GM19463 (cell line): ENCODE results near the gene SLC6A4.
"Not testable (repeated sequence)": the region's sequence is repeated elsewhere in the genome, so short reads cannot be mapped to it uniquely, and the experiment has no call there.

Experiments
- ATAC-seq: cut with Tn5 transposase; IDR thresholded peaks from one replicate; pipeline ENCODE4 v1.9.1; 2021; ENCODE audit warnings: mild to moderate bottlenecking, moderate library complexity; ENCODE audit not compliant: unreplicated experiment

Gene SLC6A4

DNA sequence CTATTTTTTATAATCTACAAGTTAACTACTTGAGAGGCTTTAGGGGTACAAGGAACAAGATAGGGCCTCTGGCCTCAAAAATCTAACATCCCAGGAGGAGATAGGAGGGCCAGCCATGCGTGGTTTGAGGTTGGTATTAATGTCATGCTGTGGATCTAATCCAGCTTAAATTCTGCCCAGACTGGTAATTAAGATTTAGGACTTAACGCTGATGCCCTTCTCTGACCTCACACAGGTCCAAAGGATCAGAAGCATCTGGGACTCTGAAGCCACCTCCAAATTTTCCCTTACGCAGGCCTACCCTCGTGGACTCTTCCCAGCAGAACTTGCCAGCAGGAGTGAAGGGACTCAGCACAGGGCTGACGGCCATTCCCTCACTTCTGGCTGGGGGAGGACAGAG is 15.1 kb downstream of the SLC6A4 start:
- ATAC-seq = no peak

- no peak for ATAC-seq
These were observed 15.7 kb downstream of the SLC6A4 start for GRCh38 chr17:30219833-30220232.

GRCh38 chr17:30219315-30219714 is 16.2 kb downstream of the SLC6A4 start:
- no peak for ATAC-seq

- no peak for ATAC-seq
These were observed 16.7 kb downstream of the SLC6A4 start for GRCh38 chr17:30218799-30219198.

DNA sequence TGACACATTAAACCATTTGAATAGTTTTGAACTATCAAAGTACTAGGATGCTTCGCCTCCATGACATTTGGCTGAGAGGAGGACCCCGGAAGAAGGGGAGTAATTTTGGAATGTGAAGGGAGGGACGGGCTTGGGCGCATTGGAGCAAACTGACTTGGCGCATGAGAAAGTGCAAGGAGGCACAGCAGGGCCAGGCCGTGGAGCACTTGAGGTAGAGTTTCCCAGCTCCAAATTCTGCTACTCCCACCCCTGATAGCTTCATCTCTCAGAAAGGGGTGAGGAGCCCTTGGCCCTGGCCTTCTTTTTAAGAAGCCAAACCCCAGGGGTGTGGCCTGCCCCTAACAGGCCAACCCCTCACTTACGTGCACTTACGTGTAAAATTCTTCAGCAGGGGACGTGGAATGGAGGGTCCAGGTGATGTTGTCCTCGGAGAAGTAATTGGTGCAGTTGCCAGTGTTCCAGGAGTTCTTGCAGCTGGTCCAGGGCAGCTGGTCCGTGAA is 17.7 kb downstream of the SLC6A4 start:
- ATAC-seq = no peak

GRCh38 chr17:30217054-30217453 is 18.4 kb downstream of the SLC6A4 start:
- ATAC-seq = no peak

DNA sequence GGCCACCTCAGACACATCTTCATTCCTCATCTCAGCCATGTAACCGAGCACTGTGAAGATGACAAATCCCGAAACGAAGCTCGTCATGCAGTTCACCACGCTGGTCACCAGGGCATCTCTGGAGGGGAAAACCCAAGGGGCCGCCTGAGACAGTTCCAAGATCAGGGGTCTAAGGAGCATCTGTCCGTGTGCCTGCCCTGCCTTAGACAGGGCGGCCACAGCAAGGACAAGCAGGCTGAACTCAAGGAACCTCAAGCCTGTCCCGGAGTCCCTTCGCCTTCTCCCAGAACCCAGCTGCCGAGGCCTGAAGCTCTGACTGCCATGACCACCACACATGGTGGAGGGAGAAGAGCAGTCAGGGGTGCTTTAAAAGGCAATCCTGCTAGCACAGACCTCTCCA is 22.7 kb downstream of the SLC6A4 start:
- peak; percentile 88 for ATAC-seq

DNA sequence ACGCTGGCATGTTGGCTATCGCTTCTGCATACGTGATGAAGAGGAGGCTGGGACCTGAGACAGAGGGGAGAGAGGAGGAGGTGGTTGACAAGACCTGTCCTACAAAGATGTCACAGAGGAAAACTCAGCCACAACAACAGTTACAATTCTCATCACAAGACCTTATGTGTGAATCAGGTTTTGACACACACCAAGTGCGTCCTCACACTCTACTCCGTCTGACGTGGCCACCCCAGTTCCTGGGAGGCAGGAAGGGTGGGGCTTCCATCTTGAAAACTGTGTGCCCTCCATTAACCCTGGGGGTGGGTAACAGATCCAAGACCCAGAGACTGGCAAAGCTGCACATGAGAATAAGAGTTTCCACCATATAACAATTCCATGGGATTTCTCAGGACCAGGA is 24.1 kb downstream of the SLC6A4 start:
- no peak for ATAC-seq

DNA sequence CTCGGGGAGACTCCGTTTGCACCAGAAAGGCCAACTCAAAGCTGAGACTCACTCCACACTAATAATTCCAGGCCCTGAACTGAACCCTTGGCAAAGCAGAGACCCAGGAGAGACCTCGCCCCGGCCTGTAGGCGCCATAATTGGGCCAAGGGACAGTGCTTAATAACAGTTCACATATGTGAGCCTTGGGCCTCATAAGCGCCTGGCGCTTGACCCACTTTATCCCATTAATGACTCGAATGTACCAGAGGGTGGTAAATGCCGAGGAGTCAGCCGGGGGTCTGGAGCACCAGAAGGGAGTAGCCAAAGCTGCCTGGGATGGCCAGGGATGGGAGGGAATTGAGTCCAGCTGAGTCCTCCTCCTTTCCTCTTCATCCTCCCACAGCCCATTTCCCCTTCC is 24.6 kb downstream of the SLC6A4 start:
- ATAC-seq = no peak

- ATAC-seq = no peak
These were observed 25.1 kb downstream of the SLC6A4 start for GRCh38 chr17:30210366-30210765.

- ATAC-seq = no peak
These were observed 25.6 kb downstream of the SLC6A4 start for GRCh38 chr17:30209930-30210329.

DNA sequence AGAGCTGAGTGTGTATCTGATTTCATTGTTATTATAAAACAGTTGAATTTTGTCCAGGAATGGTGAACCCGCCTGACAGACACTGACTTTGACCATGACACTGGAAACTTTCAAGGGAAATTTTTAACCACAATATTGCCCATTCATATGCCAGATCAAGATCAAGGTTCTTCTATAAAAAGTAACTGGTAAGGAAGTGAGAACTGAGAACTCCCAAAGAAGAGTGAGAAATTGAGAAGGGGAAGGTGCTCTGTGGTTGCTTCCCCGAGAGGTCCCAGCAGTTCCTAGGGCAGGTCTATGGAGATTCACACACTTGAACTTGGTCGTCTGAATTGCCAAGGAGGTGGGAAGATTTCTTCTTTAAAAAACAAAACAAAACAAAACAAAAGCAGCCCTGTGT is 27.3 kb downstream of the SLC6A4 start:
- ATAC-seq = no peak

DNA sequence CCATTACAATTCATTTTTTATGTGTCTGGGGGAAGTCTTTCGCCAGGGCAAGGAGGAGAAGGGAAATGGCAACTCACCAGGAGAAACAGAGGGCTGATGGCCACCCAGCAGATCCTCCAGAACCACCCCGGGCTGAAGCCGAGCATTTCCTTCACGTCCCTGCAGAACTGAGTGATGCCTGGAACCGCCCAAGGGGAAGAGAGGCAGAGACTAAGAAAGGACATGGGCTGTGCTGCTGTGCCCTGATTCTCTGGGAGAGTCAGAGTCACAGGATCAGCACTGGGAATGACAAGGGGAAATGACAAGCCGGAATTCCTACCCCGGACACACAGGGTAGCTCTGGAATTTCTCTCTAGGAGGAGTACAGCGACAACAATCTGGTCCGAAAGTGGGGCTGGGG is 27.8 kb downstream of the SLC6A4 start:
- ATAC-seq = no peak

- no peak for ATAC-seq
These were observed 32.0 kb downstream of the SLC6A4 start for GRCh38 chr17:30203471-30203981.

DNA sequence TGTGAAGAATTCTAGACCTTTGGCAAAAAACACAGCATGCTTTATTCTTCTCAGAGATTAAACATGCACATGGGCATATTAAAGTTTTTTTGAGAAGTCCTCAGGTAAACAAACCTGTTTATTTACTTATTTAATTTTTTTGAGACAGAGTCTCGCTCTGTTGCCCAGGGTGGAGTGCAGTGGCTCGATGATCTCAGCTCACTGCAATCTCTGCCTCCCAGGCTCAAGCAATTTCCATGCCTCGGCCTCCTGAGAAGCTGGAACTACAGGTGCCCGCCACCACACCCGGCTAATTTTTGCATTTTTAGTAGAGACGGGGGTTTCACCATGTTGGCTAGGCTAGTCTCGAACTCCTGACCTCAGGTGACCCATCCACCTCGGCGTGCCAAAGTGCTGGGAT is 34.8 kb downstream of the SLC6A4 start:
- ATAC-seq = not testable (repeated sequence)

- no peak for ATAC-seq
These were observed 35.4 kb downstream of the SLC6A4 start for GRCh38 chr17:30200106-30200505.

DNA sequence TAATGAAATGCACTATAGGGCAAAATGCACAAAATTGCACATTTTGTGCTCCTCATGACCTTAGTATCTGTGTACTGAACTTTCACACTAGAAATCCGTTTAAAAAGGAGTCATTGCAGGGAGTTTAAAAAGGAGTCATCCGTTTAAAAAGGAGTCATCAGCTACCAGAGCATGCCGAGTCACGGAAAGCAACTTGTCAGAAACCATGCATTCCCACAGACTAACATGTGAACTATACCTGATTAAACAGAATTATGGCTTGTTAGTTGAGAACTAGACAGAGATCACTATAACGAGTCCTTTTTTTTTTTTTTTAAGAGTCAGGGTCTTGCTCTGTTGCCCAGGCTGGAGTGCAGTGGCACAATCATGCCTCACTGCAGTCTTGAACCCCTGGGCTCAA is 35.9 kb downstream of the SLC6A4 start:
- no peak for ATAC-seq

GRCh38 chr17:30197416-30197815 is 38.1 kb downstream of the SLC6A4 start:
- ATAC-seq = no peak

- ATAC-seq = no peak
These were observed 39.0 kb downstream of the SLC6A4 start for GRCh38 chr17:30196504-30196903.

GRCh38 chr17:30191072-30191471 is 44.4 kb downstream of the SLC6A4 start:
- ATAC-seq = no peak

- ATAC-seq = no peak
These were observed 47.1 kb downstream of the SLC6A4 start for GRCh38 chr17:30188211-30188939.

GRCh38 chr17:30187573-30187972 is 47.9 kb downstream of the SLC6A4 start:
- ATAC-seq = no peak

DNA sequence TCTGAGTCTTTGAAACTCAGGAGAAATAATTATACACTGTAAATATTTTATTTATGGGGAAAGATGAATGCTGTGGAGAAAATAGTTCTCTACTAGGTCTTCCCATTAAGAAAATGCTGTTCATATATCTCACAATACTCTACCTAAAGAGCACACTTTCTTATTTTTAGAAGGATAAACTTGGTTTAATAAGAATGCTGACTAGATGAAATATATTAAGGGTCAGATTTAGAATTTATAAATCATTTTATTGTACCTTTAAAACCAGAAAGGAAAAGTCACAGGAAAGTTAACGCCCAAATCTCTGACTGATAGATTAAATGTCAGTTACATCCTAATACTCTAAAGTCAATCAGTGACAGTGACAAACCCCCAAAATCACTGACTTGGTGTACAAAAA is 48.7 kb downstream of the SLC6A4 start:
- ATAC-seq = no peak
